RCC 7860 (cell line): ENCODE results near the gene METTL9.
A peak's percentile ranks its signal among the peaks of the same experiment; 100 is the strongest.
"Not testable (repeated sequence)": the region's sequence is repeated elsewhere in the genome, so short reads cannot be mapped to it uniquely, and the experiment has no call there.

Source experiments
- DNase-seq: peaks from one replicate; pipeline ENCODE4 v3.0.0-alpha.2; 2015; ENCODE audit warnings: low spot score
- FAIRE-seq: peaks from 2 replicates; lab custom pipeline; 2012; peaks lifted over from hg19 to GRCh38; lab: Jason Lieb, UNC

METTL9 gene

DNA sequence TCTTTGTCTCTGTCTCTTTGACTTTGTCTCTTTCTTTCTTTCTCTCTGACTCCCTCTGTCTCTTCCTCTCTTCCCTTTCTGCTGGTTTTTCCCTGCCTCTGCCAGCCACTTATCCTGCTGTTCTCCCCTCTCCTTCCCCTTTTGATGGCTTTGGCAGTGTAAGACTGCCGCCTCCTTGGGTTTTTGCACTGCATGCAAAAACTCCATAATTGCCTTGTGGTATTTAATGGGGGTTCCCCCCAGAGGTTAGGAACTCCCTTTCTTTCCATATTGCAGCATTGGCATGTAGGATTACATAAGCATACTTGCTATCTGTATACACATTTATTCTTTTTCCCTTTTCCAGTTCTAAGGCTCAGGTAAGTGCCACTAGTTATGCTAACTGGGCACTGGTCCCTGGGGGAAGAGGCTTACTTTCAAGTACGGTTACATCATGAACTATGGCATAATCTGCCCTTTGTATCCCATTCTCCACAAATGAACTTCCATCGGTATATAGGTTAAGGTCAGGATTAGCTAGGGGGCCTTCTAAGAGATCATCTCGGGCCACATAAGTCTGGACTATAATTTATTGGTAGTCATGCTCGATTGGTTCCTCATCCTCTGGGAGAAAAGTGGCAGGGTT, 32.7 kb downstream of the METTL9 start:
- FAIRE-seq, DNase-seq: not testable (repeated sequence)

DNA sequence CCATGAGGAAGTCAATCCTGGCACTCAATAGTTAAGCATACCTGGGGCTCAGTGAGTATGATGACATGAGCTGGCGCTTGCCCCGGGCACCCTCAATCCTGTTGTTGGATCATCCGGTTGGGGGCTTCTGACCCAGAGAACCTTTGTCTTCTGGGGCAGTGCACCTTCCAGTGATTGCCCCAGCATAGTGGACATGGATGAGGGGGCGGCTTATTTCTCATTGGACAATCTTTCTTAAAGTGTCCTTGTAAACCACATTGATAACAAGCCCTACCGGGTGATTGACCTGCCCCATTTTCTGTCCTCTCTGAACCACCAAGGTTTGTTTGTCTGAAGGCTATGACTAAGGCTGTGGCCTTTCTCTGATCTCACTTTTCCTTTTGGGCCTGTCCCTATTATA, 34.8 kb downstream of the METTL9 start:
- DNase-seq (no peak), FAIRE-seq (no peak)

DNA sequence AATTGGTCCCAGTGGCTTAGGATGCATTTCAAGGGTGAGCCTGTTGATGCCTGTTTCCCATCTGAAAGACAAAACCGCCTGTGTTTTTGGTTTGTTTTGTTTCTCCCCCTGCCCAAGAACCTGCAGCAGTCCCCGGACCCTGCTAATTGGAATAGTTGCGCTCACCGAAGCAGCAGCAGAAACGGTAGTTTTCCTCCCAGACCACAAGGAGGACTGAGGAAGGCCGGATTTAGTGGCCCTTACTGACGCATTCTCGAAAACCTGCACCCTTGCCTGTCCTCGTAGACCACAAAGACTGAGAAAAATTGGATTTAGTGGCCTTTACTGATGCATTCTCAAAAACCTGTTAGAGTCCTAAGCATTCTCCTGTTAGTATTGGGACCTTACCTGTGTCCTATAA, 36.3 kb downstream of the METTL9 start:
- not testable (repeated sequence) for DNase-seq, FAIRE-seq

DNA sequence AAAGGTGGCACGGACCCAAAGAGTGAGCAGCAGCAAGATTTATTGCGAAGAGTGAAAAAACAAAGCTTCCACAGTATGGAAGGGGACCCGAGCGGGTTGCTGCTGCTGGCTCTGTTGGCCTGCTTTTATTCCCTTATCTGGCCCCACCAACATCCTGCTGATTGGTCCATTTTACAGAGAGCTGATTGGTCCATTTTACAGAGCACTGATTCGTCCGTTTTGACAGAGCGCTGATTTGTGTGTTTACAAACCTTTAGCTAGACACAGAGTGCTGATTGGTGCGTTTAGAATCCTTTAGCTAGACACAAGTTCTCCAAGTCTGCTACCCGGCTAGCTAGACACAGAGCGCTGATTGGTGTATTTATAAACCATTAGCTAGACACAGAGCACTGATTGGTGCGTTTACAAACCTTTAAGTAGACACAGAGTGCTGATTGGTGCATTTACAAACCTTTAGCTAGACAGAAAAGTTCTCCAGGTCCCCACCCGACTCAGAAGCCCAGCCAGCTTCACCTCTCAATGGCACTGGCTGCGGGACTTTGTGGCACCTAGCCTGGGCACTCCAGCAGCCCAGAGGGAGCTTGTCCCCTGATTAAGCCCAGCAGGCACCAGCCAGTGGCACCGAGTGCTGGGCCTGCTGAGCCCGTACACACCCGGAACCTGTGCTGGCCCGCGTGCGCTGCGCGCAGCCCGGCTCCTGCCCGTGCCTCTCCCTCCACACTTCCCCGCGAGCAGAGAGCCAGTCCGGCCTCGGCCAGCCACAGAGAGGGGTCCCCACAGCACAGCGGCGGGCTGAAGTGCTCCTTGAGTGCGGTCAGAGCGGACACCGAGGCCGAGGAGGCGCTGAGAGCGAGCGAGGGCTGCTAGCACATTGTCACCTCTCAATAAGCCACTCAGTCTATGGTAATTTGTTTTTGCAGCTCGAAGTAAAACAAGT, 37.9 kb downstream of the METTL9 start:
- FAIRE-seq = no peak
- DNase-seq = no peak

DNA sequence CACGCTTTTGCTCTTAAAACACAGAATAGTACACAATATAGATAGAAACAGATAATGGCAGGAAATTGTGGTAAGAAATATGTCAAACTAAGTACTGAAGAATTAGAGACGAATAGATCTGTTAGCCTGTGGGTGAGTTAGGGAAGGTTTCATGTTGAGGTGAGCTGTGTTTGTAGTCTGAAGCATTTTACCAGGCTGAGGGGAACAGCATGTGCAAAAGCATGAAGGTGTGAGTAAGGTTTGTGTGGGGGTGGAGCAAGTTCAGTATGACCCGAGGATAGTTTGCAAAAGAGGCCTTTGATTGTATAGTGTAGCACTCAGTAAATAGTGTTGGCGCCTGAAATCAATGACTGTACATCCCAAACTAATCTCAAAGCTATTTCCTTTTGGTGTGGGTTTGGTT, 39.2 kb downstream of the METTL9 start:
- no peak for DNase-seq
- no peak for FAIRE-seq

DNA sequence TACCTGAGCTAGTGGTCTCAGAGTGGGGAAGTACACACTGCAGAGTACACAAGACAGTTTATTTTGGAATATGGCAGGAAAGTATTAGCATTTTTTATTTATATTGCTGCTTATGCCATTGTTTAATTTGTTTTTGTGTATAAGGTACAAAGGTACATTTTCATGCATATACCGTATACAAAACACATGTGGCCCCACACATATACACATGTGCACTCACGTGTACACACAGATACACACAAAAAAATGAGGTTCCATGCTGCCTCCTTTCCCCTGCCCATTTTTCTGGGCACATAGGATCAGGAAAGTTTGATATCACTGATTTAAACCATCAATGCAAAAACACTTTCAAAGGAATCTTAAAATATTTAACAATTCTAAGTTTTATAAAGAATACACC, 40.1 kb downstream of the METTL9 start:
- DNase-seq (no peak), FAIRE-seq (no peak)

DNA sequence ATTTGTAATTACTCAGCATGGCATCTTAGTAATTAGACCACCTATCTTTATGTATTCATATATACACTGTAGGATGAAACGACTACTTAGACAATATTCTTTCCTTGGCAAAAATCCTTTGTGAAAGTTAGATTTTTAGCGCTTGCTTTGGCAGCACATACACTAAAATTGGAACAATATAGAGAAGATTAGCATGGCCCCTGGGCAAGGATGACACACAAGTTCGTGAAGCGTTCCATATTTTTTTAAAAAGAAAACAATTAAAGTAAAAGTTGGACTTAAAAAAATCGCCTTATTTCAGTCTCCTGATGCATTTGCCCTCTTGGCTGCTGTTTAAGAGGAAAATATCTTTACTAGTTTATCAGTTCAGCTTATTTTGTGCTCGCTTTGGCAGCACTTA, 42.5 kb downstream of the METTL9 start:
- DNase-seq = no peak
- FAIRE-seq = no peak

DNA sequence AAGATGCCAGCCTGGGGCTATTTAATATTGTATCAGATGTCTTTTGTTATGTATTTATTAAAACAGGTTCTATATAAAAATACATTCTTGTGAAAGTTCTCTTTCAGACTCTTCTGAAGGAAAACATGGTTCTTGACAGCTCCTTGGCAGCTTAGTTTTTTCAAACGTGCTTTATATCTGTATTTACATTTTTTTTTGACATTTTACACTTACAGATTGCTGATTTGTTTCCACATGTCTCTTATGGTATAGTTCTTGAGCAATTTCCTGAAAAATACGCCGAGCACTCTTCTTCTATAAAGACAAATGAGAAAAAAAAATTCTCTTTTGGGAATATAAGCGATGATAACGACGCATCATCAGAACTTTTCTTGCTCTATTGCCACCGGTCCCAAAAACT, 43.5 kb downstream of the METTL9 start:
- FAIRE-seq (no peak), DNase-seq (no peak)

DNA sequence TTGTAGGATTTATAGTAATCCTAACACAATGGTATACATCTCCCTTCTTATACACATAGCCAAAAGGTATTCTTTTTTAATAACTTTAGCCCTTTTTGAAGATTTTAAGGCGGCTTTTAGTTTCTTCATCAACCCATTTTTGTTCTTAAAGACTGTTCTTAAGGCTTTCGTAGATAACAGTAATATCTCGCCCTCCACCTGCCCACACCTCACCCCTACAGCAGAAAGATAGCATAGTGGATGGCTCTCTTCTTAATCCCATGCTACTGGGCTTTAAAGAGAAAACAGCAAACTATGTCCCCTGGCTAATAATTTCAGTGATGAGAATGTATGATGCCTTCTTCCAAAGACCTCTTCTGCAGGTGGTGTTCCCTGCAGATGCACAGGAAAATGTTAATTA, 44.4 kb downstream of the METTL9 start:
- FAIRE-seq (no peak), DNase-seq (no peak)

DNA sequence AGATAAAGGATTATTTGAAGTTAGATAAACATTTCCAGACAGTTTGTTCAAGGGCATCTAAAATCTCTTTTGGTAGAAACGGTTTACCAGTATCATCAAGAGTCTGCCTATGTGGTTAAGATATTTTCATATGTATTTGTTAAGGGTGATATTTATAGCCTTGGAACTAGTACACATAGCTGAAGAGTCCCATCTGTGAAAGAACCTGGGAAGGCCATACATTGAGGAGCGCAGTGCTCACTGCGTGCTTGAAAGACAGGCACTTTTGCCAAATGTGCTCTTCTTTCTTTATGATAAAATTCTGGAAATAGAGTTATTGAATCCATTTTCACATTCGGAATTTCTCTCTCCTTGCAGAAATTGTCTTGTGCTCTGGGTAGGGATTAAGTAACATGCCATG, 45.3 kb downstream of the METTL9 start:
- DNase-seq = no peak
- FAIRE-seq = no peak

DNA sequence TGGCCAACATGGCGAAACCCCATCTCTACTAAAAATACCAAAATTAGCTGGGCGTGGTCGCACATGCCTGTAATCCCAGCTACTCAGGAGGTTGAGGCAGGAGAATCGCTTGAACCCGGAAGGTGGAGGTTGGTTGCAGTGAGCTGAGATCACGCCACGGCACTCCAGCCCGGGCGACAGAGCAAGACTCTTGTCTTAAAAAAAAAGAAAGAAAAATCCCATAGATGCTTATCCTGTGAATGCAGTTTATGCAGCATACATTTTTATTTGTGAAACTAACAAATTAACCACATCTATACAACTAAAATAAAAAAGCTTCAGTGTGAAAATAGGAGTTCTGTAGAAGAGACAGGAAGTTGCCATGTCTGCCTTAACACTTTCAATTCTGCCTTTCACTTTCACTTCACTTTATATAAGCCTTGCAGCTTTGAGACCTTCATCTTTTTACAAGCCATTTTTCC, 45.9 kb downstream of the METTL9 start:
- DNase-seq = no peak
- no peak for FAIRE-seq

DNA sequence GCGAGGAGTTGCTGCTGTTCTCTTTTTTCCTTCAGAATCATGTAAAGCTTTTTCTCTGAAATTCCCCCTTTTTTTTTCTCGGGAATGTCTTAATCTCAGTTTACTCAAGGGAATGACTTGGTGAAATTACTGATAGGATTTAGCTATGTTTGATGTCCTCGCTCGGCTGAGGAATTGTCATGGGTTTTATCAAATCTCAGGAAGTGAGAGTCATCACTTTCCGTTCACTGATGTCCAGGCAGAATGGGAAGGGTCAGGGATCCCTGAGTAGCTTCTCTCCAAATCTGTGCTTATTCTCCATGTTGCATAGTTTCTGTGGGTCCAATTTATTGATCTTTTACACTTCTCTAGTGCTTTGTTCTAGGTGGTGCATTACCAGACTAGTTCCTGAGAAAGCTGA, 46.7 kb downstream of the METTL9 start:
- FAIRE-seq (no peak), DNase-seq (no peak)

DNA sequence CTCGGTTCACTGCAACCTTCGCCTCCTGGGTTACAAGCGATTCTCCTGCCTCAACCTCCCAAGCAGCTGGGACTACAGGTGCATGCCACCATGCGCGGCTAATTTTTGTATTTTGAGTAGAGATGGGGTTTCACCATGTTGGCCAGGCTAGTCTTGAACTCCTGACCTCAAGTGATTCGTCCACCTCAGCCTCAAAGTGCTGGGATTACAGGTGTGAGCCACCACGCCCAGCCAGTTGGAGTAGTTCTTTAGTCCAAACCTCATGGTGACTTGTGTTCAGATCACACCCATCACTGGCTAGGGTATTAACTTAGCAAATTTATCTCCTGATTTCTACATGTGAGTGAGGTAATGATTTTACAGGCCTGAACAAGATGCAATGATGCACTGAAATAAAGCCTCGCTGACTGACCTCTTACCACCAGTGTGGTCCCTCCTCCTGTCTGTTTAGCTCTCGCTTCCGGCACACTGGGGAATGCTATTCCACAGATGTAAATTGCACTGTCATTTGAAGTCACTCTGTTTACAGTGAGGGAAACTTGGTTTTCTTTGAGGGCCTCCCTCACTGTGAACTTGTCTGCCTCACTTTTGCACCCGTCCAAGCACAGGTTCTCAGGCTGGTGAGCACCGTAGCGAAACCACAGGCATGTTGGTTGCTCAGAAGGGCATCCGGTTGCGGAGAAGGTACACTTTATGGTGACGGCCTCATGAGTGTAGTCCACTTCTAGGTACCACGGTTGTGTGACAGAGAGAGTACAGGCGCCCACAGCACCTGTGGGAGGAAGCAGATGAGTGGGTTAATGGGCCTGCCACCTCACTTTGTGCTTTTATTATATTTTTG, 47.6 kb downstream of the METTL9 start:
- DNase-seq (peak; percentile 33), FAIRE-seq (no peak)

DNA sequence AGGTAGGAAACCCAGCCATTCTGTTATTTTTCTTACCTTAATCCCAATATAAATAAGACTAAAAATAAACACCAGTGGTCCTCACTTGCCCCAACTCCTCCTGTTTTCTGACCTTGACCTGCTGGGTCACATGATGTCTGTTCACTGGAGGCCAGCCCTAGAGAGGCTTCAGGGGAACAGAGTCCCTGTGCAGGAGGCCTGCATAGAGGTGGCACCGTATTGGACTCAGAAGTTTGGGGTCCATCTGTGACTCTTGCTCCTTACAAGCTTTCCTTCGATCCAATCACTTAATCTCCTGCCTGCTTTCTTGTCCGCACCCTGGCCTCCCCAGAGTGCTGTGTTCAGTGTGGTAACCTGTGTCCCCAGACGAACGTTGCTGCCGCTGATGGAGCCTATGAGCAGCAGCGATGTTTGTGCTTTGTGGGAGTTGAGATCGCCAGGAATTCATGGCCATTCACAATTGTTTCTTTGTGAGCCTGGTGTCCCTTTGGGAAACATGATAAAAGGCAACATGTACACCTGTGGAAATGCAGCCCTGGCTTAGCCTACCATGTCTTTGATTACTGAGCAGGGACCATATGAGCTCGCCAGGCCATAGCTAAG, 48.3 kb downstream of the METTL9 start:
- FAIRE-seq (no peak), DNase-seq (no peak)

DNA sequence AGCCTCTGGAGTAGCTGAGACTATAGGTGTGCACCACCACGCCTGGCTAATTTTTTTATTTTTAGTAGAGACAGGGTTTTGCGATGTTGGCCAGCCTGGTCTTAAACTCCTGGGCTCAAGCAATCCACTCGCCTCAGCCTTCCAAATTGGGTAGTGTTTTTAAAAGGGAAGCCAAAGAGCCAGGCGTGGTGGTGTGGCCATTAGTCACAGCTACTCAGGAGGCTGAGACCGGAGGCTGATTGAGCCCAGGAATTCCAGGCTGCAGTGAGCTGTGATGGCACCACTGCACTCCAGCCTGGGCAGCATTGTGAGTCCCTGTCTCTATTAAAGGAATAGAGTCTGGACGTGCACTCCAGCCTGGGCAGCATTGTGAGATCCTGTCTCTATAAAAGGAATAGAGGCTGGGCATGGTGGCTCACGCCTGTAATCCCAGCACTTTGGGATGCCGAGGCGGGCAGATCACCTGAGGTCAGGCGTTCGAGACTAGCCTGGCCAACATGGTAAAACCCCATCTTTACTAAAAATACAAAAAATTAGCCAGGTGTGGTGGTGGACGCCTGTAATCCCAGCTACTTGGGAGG, 50.5 kb downstream of the METTL9 start:
- FAIRE-seq, DNase-seq: not testable (repeated sequence)

DNA sequence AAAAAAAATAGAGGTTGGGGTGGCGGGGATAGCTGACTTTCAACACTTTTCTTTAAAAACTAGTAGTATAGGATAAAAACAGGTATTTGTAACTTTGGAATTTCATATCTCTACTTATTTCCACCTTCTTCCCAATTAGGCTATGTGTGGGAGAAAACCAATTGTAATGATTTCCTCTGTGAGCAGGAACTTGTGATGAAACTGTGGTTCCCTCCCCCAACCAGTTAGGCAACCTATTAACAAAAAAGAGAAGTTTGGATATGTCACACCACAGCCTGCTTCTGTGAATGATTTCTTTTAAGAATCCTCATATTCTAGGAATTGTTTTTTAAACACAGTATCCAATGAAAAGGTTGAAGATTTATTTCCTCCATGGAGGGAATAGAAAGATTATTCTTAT, 51.1 kb downstream of the METTL9 start:
- no peak for DNase-seq
- no peak for FAIRE-seq

DNA sequence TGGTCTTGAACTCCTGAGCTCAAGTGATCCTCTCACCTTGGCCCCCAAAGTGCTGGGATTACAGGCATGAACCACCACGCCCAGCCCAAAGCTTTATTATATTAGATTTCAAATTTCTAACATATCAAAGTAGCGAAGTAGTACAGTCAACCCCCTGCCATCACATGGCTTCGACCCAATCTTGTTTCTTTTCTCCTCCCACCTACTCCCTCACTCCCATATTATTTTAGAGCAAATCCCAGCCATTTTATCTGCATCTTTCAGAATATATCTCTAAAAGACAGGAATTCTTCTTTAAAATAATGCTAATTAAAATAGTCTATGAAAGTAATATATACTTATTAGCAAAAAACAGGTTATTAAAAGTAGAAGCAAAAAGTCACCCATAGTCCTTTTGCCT, 52.1 kb downstream of the METTL9 start:
- FAIRE-seq (no peak), DNase-seq (no peak)

DNA sequence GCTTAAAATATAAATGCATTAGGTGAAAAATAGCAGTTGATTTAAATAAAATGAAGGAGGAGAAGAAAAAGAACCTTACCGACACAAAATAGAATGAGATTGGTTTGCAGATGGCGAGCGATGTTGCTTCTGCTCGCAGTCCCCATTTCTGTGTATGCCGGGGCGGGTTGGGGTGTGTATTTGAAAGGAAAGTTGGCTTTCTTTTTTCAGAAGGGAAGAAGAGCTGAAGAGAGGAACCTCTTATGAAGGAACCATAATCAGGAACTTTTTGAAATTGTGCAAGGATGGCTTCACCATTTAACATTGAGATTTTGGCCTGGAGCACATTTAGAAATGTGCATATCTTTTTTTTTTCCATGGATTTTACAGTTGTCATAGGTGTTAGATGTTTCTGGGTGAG, 53.1 kb downstream of the METTL9 start, which contains the start of gene IGSF6:
Gene IGSF6, minus strand, starts transcription at position 156 of the 400 bp plus-strand sequence. Its CDS starts 10 bp downstream, at position 146.
- DNase-seq = no peak
- no peak for FAIRE-seq

DNA sequence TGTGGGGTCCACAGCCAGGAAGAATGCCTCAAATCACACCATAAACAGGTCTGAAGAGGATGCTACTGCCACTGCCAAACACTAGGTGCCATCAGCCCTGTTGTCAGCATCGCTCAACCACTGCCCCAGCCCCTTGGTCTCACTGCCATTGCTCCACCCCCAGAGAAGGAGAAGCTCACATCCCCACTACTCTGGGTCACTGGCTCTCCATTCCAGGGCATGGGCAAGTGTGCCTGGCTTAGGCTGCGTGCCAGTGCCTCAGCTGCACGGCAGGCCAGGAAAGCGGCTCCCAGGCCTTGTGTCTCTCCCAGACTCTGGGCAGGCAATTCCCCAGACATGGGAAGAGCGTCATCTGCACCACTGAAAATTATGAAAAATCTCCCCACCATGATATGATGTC, 54.2 kb downstream of the METTL9 start:
- no peak for FAIRE-seq
- DNase-seq = no peak

DNA sequence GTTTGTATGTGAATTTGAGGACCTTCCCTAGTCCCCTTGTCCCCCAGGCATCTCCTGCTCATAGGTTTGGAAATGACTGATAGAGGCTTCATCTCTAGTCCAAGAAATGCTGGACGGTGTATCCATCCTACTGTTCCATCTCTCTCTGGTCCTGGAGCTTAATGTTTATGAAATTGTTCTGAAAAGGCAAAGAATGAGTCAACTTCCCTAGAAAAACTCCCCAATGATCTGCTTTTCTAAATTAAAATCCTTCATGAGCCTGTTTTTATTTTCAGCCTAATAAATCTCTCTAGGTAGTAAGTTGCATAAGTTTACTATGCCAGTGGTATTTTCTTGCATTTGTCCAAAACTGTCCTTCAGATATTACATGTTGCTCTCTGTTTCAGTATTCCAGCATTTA, 55.1 kb downstream of the METTL9 start:
- DNase-seq (no peak), FAIRE-seq (no peak)
